GM12875 (cell line): ENCODE measurements around the gene SHISA6.

Source experiments
- H3K4me3 ChIP-seq: one replicate; pipeline ENCODE4 v1.5.1; 2011; ENCODE audit warnings: low read depth, low read length, control low read depth
- TF ChIP-seq, protein P1 (sequence below): IDR thresholded peaks from 2 replicates; pipeline ENCODE4 v1.5.1; 2011; ENCODE audit warnings: low read depth, mild to moderate bottlenecking, control low read depth, inconsistent platforms, low read length, moderate library complexity, borderline replicate concordance; ENCODE audit not compliant: insufficient read depth

The SHISA6 gene

DNA sequence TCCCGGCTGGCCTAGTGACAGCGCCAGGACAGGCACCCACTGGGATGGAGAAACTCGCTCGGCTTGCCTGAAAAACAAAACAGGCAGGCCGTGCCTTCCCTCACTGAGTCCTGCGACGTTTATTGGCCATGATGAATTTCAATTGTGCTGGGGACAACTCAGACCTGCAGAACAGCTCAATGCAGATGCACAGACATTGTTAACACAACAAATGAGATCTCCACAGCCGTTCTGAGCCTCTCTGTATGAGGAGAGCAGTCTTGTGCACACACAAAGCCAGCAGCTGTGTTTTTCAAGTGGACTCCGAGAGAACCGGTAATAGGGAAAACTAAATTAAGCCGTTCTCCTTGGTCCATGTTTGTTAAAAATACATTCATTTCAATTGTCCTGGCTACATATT is 15.9 kb downstream of the SHISA6 start:
- no peak overlapping the region for H3K4me3 ChIP-seq
- TF ChIP-seq, protein P1, sequence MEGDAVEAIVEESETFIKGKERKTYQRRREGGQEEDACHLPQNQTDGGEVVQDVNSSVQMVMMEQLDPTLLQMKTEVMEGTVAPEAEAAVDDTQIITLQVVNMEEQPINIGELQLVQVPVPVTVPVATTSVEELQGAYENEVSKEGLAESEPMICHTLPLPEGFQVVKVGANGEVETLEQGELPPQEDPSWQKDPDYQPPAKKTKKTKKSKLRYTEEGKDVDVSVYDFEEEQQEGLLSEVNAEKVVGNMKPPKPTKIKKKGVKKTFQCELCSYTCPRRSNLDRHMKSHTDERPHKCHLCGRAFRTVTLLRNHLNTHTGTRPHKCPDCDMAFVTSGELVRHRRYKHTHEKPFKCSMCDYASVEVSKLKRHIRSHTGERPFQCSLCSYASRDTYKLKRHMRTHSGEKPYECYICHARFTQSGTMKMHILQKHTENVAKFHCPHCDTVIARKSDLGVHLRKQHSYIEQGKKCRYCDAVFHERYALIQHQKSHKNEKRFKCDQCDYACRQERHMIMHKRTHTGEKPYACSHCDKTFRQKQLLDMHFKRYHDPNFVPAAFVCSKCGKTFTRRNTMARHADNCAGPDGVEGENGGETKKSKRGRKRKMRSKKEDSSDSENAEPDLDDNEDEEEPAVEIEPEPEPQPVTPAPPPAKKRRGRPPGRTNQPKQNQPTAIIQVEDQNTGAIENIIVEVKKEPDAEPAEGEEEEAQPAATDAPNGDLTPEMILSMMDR: no peak

DNA sequence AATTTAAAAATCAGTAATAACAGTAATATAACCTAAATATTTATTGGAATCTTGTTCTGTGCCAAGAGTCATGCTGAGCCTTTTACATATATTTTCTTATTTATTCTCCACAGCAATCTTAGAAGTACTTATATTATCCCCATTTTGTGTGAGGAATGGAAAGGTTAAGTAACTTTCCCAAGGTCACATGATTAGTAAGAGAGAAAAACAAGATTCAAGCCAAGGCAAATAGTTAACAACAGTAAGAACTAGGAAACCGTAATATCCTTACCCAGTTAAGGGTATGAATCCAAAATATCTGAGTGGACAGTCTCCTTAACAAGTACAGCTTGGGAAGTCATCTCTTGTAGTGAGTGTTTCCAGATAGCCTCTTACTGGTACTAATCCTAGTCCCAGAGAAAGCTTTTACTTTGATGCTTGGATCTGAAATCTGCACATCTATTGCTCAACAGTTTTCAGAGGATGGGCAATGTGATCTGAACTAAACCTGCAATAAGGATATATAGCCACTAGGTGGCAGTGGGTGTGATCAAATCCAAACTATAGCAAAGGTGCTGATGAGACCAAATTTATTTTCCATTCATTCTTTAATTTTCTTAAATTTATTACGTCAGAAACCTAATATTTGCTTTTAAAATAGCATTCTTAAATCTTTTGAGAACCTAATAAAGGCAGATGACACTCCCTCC is 23.3 kb downstream of the SHISA6 start:
- TF ChIP-seq, protein P1: peak; percentile 25; the same call in 1 of the 2 replicates

DNA sequence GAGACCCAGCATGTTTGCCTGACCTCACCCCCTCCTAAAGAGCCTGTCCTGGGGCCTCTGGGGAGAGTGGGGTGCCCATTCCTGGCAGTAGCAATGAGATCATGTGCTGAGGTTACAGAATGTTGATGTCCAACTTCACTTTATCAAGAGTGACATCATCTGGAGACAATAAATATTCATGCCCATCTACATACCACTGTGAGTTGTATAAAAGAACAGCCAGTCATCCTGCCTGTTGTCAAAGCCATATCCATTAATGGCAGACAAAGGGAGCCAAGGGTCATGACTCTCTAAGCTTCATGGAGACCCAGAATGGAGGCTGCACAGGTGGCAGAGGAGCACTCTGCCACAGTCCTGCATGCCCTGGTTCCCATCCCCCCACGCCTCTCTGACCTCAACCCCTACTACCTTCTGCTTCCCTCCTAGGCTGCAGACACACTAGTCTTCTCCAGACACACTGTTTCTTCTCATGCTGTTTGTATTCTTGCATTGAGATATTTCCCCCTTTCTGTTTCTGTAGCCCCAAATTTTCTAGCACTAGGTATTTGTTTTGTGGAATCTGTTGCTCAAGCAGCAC is 27.1 kb downstream of the SHISA6 start:
- no peak overlapping the region for H3K4me3 ChIP-seq
- TF ChIP-seq, protein P1: no peak

More for the DNA sequence above, 23.3 kb downstream of the SHISA6 start:
- H3K4me3 ChIP-seq: no peak overlapping the region

DNA sequence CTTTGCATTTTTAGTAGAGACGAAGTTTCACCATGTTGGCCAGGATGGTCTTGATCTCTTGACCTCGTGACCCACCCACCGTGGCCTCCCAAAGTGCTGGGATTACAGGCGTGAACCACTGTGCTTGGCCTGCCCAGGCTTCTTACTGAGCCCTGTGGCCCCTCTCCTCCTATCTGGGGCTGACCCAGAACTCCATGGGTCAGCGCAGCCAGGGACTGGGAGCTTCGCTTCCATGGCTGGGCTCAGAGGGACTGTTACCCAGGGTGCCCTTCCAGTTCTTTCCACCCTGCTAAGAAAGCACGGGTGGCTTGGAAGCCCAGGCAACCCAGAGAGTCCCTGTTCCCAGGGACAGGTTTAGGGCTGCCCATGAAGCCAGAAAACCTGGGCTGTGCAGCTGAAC is 28.2 kb downstream of the SHISA6 start:
- TF ChIP-seq, protein P1: no peak
- H3K4me3 ChIP-seq: no peak overlapping the region

DNA sequence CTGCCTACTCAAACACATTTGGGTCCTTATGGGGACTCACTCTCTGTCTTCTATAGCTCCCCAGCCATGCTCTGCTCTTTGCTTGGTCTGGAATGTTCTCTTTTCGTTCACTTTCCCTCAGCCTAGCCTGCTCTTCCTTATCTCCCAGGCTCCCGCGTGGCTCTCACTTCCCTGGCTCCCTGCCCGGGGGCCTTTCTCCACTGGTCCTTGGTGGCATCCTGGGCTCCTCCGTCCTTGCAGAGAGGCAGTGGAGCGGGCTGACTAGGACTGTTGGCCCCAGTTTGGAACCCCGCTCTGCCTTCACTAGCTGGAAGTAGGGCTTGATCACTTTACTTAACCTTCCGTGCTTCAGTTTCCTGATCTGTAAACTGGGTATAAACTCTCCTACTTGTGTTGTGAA is 31.2 kb downstream of the SHISA6 start:
- TF ChIP-seq, protein P1: no peak
- no peak overlapping the region for H3K4me3 ChIP-seq

DNA sequence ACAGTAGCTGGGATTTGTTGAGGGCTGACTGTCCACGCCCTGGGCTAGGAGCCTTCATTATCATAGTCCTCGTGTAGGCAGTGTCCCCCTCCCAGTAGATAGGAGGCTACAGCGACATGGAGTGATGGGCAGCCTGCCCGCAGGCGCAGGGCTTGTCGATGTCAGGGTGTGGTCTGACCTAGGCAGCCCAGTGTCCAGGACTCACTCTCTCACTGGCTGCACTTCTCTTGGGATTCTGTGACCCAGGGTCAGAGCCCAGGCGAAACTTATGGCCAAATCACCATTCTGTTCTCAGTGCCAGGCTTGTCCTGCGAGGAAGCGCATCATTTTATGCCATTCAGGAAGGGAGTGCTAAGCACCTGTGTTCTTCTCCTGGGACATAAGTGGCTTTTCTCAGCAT is 32.6 kb downstream of the SHISA6 start:
- H3K4me3 ChIP-seq: no peak overlapping the region
- TF ChIP-seq, protein P1: no peak

DNA sequence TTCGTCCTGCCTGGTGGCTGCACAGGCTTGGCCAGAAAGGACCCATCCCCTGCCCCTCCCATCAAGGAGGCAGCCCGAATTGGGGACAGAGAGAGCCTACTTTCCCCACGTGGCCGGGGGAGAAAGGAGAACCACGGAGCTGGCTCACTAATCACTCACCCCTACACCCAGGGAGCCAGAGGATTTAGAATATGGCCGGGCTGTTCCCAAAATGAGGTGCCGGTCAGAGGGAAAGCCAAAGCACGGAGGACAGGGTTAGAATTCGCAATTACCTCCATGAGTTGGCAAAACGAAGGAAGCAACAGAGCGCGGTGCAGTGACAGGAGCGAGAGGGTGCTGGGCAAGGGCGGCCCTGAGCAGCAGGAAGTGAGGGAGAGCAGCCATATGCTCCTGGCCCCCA is 33.1 kb downstream of the SHISA6 start:
- H3K4me3 ChIP-seq: no peak overlapping the region
- TF ChIP-seq, protein P1: no peak
